ENCODE data around the gene ACKR3.

ACKR3 gene

DNA sequence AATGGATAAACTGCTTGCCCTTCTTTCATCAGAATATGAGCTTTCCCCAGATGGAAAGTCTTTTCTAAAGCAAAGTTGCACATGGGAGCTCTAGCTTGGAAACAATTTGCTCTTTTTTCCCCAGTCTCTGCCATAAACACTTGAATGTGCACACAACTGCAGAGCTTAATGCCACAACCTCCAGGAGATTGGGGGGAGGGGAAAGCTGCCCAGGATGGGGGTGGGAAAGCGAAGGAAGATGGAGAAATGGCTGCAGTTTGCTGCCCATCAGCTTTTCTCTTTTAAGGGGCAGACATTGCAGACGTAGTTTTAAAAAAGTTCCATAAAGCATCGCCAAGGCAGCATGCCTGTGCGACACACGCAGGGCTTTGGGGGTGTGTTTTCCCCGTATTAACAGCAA is 1.5 kb downstream of the ACKR3 start:
- TF ChIP-seq GABPA (IDR thresholded peaks at IDR 0.05; ENCODE audit: low read depth) (no peak), POLR2AphosphoS5 (IDR thresholded peaks at IDR 0.05; ENCODE audit: low read depth) (no peak)
- TF ChIP-seq, protein P1, sequence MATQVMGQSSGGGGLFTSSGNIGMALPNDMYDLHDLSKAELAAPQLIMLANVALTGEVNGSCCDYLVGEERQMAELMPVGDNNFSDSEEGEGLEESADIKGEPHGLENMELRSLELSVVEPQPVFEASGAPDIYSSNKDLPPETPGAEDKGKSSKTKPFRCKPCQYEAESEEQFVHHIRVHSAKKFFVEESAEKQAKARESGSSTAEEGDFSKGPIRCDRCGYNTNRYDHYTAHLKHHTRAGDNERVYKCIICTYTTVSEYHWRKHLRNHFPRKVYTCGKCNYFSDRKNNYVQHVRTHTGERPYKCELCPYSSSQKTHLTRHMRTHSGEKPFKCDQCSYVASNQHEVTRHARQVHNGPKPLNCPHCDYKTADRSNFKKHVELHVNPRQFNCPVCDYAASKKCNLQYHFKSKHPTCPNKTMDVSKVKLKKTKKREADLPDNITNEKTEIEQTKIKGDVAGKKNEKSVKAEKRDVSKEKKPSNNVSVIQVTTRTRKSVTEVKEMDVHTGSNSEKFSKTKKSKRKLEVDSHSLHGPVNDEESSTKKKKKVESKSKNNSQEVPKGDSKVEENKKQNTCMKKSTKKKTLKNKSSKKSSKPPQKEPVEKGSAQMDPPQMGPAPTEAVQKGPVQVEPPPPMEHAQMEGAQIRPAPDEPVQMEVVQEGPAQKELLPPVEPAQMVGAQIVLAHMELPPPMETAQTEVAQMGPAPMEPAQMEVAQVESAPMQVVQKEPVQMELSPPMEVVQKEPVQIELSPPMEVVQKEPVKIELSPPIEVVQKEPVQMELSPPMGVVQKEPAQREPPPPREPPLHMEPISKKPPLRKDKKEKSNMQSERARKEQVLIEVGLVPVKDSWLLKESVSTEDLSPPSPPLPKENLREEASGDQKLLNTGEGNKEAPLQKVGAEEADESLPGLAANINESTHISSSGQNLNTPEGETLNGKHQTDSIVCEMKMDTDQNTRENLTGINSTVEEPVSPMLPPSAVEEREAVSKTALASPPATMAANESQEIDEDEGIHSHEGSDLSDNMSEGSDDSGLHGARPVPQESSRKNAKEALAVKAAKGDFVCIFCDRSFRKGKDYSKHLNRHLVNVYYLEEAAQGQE (IDR thresholded peaks at IDR 0.05; ENCODE audit: insufficient replicate concordance, low read depth), result no peak
- no peak for DNase-seq (ENCODE audit: low read depth in 1 of 2, low spot score in 1 of 2)
- Histone ChIP-seq H3K4me3 (replicated peaks; ENCODE audit: insufficient read depth, low read length) (no peak overlapping the region), H3K27ac (replicated peaks) (no peak overlapping the region), H3K27me3 (ENCODE audit: insufficient read depth, poor library complexity, severe bottlenecking) (peaks cover 33% of the 10 kb centered on the region)

DNA sequence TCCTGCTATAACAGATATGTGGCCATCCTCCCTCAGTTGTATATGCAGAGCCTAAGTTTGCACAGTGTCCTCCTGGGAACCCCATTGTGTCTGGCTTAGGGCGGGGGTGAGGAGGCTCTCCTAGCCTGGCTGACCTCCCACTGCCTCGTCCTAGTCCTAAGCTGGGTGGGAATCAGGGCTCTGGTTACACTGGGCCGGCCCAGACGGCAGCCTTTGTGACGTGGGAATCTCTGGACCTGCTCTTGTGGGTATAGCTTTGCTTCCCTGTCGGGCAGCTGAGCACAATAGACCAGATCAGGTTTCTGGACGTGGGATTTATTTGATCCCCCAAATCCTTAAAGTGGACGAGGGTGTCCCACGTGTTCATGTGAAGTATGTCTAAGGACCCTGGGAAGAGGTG is 2.9 kb downstream of the ACKR3 start:
- DNase-seq (ENCODE audit: low read depth in 1 of 2, low spot score in 1 of 2), result no peak
- Histone ChIP-seq H3K27me3 (ENCODE audit: insufficient read depth, poor library complexity, severe bottlenecking) (peaks cover 26% of the 10 kb centered on the region), H3K4me3 (replicated peaks; ENCODE audit: insufficient read depth, low read length) (no peak overlapping the region), H3K27ac (replicated peaks) (no peak overlapping the region)
- TF ChIP-seq POLR2AphosphoS5 (IDR thresholded peaks at IDR 0.05; ENCODE audit: low read depth) (no peak), SPI1 (IDR thresholded peaks at IDR 0.05; ENCODE audit: borderline replicate concordance, low read depth) (no peak), GABPA (IDR thresholded peaks at IDR 0.05; ENCODE audit: low read depth) (no peak)
- TF ChIP-seq, protein P2, sequence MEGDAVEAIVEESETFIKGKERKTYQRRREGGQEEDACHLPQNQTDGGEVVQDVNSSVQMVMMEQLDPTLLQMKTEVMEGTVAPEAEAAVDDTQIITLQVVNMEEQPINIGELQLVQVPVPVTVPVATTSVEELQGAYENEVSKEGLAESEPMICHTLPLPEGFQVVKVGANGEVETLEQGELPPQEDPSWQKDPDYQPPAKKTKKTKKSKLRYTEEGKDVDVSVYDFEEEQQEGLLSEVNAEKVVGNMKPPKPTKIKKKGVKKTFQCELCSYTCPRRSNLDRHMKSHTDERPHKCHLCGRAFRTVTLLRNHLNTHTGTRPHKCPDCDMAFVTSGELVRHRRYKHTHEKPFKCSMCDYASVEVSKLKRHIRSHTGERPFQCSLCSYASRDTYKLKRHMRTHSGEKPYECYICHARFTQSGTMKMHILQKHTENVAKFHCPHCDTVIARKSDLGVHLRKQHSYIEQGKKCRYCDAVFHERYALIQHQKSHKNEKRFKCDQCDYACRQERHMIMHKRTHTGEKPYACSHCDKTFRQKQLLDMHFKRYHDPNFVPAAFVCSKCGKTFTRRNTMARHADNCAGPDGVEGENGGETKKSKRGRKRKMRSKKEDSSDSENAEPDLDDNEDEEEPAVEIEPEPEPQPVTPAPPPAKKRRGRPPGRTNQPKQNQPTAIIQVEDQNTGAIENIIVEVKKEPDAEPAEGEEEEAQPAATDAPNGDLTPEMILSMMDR (IDR thresholded peaks at IDR 0.05; ENCODE audit: insufficient read depth, low read length), result no peak
- TF ChIP-seq, protein P1 (IDR thresholded peaks at IDR 0.05; ENCODE audit: insufficient replicate concordance, low read depth), result no peak

DNA sequence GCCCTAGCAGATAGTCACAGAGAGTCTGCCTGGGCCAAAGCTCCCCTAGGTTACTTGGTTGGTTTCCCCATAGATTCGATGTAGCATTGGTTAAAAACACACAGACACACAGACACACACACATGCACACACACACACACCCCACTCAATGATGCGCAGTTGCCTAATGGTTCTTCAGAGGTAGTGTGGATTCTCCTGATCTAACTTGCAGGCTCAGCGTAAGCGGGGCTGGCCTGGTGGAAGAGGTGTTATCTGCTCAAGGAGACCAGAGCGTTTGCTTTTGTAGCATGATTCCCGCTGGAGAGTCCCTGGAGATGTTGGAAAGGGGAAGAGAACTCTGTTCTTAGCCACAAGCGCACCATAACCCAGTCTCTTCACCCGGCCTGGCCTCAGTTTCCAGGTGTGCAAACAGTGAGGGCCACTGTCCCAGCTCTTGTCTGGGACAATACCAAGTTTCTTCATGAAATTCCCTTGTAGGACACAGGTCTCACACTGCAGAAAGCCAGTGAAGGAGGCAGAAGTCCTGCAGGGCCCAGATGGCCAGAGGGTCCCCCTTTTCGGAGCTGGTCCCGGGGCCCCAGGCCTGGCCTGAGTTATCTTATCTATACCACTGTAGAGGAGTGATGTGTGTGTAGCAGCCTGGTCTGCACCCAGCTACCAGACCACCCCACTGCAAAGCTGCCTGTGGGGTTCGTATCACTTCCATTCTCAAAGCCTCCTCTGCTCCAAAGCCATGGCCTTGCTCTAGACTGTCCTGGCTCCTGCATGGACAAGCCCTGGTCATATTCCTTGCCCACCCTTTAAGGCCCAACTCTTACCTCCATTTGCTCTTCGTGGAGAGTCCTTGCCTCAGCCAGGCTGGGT is 3.7 kb downstream of the ACKR3 start:
- Histone ChIP-seq H3K27me3 (ENCODE audit: insufficient read depth, poor library complexity, severe bottlenecking) (peaks cover 20% of the 10 kb centered on the region), H3K4me3 (replicated peaks; ENCODE audit: insufficient read depth, low read length) (no peak overlapping the region), H3K27ac (replicated peaks) (no peak overlapping the region)
- DNase-seq (ENCODE audit: low read depth in 1 of 2, low spot score in 1 of 2), result no peak
- TF ChIP-seq GABPA (IDR thresholded peaks at IDR 0.05; ENCODE audit: low read depth), result no peak
- no peak for TF ChIP-seq SPI1 (IDR thresholded peaks at IDR 0.05; ENCODE audit: borderline replicate concordance, low read depth)
- TF ChIP-seq, protein P1 (IDR thresholded peaks at IDR 0.05; ENCODE audit: insufficient replicate concordance, low read depth), result no peak
- TF ChIP-seq, protein P2 (IDR thresholded peaks at IDR 0.05; ENCODE audit: insufficient read depth, low read length), result no peak
- TF ChIP-seq POLR2AphosphoS5 (IDR thresholded peaks at IDR 0.05; ENCODE audit: low read depth), result no peak
